Fibroblast of lung (primary cell): ENCODE measurements around the gene RPRD1B.

Experiments used
- EZH2 ChIP-seq: IDR thresholded peaks from 2 replicates; pipeline ENCODE4 v1.5.1; 2012; ENCODE audit warnings: low read length, control low read depth, mild to moderate bottlenecking; ENCODE audit errors: missing control alignments
- TF ChIP-seq, protein P1 (sequence below), 2 donors: IDR thresholded peaks in 1 of 2; conservative IDR thresholded peaks in 1 of 2; 1 replicate in 1 of 2; 2 replicates in 1 of 2; pipeline ENCODE4 v1.5.1; 2011 to 2012; ENCODE audit warnings: low read length in 2 of 2, control low read depth in 1 of 2, inconsistent platforms in 1 of 2, low read depth in 1 of 2, mild to moderate bottlenecking in 1 of 2

DNA sequence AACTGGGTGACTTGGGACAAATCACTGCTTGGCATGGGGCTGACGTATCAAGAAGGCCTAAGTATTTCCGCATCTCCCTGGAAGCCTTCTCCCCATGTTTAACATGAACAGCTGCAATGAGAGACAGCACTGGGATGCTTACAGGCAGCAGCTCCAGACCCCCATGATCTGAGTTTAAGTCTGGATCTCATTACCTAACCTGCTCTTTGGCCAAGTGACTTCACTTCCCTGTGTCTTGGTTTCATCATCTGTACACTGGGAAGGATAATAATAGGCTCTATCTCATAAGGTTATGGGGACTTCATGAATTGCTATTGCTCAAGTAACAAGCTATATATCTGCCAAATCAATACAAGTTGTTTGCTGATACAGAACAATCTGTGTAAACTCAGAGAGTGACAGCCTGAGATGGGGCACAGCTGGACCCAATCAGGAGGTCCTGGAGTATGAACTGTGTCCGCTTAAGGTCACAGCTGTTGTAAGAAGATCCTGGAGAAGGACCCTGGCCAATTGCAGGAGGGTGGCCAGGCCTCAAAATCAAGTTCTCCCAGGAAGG is 75.5 kb downstream of the RPRD1B start:
- TF ChIP-seq, protein P1, sequence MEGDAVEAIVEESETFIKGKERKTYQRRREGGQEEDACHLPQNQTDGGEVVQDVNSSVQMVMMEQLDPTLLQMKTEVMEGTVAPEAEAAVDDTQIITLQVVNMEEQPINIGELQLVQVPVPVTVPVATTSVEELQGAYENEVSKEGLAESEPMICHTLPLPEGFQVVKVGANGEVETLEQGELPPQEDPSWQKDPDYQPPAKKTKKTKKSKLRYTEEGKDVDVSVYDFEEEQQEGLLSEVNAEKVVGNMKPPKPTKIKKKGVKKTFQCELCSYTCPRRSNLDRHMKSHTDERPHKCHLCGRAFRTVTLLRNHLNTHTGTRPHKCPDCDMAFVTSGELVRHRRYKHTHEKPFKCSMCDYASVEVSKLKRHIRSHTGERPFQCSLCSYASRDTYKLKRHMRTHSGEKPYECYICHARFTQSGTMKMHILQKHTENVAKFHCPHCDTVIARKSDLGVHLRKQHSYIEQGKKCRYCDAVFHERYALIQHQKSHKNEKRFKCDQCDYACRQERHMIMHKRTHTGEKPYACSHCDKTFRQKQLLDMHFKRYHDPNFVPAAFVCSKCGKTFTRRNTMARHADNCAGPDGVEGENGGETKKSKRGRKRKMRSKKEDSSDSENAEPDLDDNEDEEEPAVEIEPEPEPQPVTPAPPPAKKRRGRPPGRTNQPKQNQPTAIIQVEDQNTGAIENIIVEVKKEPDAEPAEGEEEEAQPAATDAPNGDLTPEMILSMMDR (conservative IDR thresholded peaks at IDR 0.05 in 1 of 2, IDR thresholded peaks at IDR 0.05 in 1 of 2; ENCODE audit: low read depth in 1 of 2, low read length in 2 of 2) = no peak
- TF ChIP-seq EZH2 = no peak
